Loucy (cell line): Measurements from ENCODE around the gene RNF125.

Source experiments
- CTCF ChIP-seq: fragments of 200-600 bp; sonication (generic); conservative IDR thresholded peaks from 2 replicates; pipeline ENCODE4 v1.5.1; 2014; ENCODE audit warnings: mild to moderate bottlenecking, antibody characterized with exemption, low read length
- EZH2phosphoT487 ChIP-seq: fragments of 200-600 bp; IDR thresholded peaks from 2 replicates; pipeline ENCODE4 v1.6.1; 2018; ENCODE audit warnings: antibody characterized with exemption, mild to moderate bottlenecking, moderate library complexity, borderline replicate concordance

DNA sequence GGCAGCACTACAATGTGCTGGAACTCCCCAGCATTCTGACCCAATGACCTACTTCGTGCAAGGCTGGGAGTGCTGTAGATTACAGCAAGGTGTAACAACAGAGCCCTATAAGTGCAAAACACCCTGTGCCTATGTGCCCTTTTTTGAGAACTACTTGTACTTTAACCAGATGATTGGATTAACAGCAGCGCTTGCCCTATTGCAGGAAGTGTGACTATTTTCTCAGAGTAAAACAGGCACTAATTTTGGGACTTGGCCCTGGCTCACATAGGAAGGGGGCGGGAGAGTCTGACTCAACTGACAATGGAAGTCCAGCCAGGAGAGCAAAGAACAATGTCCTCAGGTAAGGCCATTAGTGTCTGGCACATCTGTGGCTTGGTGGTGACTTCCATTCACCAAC lies 35.6 kb upstream of the RNF125 start:
- TF ChIP-seq CTCF (no peak), EZH2phosphoT487 (no peak)
